Amygdala (tissue), 56 donors: ENCODE measurements around the gene PRRC2A.

Experiments used
- DNase-seq, 56 donors: peaks; one replicate each; lab custom pipeline; 2025; lab: John Stamatoyannopoulos, UW

Gene PRRC2A

DNA sequence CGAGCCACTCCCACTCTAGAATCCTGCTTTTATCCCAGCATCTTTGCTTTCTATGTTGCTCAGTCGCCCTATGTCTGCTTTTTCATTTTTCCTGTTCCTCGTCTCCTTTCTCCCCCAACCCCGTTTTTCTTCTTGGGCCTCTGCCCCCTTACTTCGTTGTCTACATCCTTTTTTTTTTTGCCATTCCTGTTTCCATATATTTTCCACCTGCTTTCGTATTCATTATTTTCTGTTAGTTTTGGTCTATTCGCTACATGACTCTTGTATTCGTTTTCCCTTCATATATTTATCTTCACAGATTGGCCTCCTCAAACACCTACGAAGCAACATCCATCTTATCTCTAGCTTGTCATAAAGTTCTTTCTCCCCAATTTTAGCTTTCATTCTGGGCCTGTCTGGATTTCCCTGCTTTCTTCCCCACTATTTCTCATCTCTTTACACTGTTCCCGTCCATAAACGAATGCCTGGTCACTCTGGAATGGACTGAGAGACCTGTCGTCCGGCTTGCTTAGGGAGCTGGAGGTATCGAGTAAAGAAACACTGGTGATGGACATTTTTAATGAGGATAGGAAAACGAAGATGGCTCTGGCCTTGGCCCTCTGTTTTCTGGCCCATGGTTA is 915 bp downstream of the PRRC2A start:
- no peak for DNase-seq

DNA sequence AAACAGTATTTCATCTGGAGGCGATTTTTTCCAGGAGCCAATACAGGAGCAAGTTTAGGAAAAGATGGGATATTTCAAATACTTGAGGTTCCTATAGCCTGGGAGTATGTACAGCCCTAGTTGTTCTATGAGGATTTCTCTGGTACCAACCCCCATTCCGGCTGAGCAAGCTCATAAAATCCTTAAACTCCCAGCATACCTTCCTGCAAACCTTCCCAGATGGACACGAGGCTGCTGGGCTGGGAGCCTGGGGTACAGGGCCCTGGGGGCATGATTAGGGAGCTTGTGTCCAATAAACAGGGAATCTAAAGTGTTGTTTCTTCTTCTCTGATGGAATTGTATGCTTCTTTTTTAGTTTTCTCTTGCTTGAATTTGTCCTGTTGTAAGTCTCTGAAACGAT is 1.5 kb downstream of the PRRC2A start:
- no peak for DNase-seq

DNA sequence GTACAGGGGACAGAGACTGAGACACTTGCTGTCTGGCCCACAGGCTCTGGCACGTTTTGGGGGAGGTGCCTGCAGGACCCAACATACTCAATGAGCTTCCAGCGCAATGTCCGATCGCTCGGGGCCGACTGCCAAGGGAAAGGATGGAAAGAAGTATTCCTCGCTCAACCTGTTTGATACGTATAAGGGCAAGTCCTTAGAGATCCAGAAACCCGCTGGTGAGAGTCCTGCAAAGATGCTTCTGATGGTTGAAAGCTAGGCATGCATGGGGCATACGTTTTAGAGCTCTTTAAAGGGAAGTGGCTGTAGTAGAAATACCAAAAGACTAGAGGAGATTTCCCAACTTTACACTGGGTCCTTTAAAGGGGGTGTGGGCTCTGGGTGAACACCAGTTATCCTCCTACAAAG is 2.2 kb downstream of the PRRC2A start:
- no peak for DNase-seq

DNA sequence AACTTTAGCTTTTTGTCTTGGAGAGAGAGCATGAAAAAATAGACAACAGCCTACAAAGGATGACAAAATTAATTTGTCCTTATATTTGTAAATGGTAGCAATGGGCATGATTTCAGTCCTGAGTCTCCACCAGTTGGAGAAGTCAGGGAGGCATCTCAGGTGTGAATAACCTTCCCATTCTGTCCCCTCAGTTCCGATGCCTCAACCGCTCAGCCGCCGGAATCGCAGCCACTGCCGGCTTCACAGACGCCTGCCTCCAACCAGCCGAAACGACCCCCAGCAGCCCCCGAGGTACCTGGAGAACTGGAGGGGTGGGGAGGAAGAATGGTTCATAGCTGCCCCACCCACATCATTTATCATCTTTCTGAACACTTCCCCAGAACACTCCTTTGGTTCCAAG is 3.6 kb downstream of the PRRC2A start:
- no peak for DNase-seq

DNA sequence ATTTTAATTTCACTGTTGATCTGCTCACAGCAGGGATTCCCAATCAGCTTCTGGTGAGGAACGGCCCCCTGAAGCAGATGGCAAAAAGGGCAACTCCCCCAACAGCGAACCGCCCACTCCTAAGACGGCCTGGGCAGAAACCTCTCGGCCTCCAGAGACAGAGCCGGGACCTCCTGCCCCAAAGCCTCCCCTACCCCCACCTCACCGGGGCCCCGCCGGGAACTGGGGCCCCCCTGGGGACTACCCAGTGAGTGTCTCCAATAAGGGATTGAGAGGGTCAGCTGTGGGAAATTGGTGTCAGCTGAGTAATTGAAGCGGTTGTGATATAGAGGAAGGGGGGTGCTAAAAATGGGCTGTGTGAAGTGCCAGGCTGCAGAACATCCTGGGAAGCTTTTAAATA is 6.4 kb downstream of the PRRC2A start:
- DNase-seq = no peak

DNA sequence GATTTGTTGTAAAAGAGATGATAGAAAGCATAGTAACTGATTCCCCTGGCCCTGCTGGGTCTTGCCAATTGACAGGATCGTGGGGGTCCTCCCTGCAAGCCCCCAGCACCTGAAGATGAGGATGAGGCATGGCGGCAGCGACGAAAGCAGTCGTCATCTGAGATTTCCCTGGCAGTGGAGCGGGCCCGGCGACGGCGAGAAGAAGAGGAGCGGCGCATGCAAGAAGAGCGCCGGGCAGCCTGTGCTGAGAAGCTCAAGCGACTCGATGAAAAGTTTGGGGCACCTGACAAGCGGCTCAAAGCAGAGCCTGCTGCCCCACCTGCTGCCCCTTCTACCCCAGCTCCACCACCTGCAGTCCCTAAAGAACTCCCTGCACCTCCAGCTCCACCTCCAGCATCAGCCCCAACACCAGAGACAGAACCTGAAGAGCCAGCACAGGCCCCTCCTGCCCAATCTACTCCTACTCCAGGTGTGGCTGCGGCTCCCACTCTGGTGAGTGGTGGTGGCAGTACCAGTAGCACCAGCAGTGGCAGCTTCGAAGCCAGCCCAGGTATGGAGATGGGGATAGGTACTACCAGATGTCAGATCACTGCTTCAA is 7.3 kb downstream of the PRRC2A start:
- DNase-seq = no peak

DNA sequence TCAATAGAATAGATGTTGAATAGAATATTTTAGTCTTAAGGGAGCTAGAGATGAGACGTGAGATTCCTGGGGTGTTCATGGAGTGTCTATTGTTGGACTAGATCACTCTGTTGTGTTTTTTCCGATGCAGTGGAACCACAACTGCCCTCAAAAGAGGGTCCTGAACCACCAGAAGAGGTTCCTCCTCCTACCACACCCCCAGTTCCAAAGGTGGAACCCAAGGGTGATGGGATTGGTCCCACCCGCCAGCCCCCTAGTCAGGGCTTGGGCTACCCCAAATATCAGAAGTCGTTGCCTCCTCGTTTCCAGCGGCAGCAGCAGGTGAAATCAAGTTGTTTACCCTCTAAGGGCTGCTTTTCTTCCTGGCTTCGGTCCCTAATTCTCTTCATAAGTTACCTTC is 8.5 kb downstream of the PRRC2A start:
- no peak for DNase-seq

DNA sequence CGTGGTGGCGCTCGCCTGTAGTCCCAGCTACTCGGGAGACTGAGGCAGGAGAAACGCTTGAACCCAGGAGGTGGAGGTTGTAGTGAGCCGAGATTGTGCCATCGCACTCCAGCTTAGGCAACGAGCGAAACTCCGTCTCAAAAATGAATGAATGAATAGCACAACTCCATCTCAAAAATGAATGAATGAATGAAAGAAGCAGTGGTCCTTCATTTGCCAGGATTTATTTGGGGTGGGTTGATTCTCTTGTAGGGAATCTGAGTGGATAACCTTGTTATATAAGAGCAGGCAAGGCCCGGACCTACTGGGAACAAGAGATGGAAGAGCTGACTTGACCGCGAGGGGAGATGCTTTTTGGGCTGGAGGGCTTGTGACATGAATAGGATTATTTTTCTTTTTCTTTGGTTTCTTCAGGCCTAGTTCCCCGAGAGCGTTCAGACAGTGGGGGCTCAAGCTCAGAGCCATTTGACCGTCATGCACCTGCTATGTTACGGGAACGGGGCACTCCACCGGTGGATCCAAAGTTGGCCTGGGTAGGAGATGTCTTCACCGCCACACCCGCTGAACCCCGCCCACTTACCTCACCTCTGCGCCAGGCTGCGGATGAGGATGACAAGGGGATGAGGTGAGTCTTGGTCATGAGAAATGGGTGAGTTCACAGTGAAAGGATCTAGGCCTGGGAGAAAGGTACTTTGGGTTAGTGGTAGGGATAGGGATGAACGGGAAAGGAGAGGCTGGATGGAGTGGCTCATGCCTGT is 9.8 kb downstream of the PRRC2A start:
- DNase-seq = no peak

DNA sequence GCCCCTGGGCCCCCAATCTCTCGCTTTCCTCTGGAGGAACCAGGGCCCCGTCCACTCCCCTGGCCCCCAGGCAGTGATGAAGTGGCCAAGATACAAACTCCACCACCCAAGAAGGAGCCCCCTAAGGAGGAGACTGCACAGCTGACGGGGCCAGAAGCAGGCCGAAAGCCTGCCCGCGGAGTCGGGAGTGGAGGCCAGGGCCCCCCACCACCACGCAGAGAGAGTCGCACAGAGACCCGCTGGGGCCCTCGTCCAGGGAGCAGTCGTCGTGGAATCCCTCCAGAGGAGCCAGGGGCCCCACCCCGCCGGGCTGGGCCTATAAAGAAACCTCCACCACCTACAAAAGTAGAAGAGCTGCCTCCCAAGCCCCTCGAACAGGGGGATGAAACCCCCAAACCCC is 10.7 kb downstream of the PRRC2A start:
- no peak for DNase-seq

DNA sequence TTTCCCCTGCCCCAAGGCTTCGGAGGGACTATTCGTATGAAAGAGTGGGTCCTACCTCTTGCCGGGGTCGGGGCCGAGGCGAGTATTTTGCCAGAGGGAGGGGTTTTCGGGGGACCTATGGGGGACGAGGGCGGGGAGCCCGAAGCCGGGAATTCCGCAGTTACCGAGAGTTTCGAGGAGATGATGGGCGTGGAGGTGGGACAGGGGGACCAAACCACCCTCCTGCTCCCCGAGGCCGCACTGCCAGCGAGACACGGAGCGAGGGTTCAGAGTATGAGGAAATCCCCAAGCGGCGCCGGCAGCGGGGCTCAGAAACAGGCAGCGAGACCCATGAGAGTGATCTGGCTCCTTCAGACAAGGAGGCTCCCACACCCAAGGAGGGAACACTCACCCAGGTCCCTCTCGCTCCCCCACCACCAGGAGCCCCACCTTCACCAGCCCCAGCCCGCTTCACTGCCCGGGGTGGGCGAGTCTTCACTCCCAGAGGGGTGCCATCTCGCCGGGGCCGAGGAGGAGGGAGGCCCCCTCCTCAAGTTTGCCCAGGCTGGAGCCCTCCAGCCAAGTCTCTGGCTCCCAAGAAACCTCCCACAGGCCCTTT is 11.3 kb downstream of the PRRC2A start:
- no peak for DNase-seq

DNA sequence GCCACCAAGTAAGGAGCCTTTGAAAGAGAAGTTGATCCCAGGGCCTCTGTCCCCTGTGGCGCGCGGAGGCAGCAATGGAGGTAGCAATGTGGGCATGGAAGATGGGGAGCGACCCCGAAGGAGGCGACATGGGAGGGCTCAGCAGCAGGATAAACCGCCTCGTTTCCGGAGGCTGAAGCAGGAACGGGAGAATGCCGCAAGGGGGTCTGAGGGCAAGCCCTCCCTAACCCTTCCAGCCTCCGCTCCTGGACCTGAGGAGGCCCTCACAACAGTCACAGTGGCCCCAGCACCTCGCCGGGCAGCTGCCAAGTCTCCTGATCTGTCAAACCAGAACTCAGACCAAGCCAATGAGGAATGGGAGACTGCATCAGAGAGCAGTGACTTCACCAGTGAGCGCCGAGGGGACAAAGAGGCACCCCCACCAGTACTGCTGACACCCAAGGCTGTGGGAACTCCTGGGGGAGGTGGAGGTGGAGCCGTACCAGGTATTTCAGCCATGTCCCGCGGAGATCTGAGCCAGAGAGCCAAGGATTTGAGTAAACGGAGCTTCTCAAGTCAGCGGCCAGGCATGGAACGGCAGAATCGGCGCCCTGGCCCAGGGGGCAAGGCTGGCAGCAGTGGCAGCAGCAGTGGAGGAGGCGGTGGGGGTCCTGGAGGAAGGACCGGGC is 11.9 kb downstream of the PRRC2A start:
- no peak for DNase-seq

DNA sequence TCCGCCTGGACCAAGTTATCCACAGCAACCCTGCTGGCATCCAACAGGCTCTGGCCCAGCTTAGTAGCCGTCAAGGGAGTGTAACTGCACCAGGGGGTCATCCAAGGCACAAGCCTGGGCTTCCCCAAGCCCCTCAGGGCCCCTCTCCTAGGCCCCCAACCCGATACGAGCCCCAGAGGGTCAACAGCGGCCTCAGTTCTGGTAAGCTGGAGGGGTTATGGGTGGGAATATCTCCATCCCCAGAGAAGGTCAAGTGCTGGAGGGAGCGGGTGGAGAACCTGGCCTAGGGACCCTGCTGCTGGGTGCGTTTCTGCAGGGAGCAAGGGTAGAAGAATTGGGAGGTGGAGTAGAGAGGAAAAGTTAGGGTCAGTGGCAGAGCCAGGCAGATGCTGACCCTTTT is 12.9 kb downstream of the PRRC2A start:
- DNase-seq = no peak

DNA sequence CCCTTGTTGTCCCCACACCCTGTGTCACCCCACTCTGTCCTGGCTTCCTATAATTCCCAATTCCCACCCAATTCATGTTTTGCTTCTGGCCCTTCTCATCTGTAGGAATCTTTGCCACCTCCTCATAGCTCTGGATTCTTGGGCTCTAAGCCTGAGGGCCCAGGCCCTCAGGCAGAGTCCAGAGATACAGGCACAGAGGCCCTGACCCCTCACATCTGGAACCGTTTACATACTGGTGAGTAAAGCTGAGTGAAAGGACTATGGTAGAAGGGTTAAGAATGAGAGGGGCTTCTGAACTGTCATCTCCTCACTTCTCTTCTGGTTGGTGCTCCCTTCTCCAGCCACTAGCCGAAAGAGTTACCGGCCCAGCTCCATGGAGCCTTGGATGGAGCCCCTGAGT is 13.6 kb downstream of the PRRC2A start:
- DNase-seq = no peak

DNA sequence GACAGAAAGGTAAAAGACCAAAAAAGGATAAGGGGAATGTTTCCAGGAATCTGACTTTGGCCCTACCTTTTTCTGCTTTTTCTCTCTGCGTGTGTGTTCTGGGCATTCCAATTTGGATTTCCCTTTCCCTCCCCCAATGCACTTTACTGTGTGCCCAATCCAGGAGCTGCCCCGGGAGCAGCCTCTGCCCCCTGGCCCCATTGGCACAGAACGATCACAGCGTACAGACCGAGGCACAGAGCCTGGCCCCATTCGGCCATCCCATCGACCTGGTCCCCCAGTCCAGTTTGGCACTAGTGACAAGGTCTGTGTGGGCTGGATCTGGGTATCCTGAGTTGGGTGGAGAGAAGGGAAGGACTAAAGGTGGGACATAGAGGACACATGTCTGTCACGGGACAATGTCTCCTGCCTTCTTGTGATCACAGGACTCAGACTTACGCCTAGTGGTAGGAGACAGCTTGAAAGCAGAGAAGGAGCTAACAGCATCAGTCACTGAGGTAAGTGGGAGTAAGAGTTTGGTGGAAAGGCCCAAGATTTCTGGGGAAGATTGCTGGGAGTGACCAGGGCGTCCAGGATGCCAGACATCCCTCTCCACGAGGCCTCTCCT is 14.6 kb downstream of the PRRC2A start:
- DNase-seq = no peak

DNA sequence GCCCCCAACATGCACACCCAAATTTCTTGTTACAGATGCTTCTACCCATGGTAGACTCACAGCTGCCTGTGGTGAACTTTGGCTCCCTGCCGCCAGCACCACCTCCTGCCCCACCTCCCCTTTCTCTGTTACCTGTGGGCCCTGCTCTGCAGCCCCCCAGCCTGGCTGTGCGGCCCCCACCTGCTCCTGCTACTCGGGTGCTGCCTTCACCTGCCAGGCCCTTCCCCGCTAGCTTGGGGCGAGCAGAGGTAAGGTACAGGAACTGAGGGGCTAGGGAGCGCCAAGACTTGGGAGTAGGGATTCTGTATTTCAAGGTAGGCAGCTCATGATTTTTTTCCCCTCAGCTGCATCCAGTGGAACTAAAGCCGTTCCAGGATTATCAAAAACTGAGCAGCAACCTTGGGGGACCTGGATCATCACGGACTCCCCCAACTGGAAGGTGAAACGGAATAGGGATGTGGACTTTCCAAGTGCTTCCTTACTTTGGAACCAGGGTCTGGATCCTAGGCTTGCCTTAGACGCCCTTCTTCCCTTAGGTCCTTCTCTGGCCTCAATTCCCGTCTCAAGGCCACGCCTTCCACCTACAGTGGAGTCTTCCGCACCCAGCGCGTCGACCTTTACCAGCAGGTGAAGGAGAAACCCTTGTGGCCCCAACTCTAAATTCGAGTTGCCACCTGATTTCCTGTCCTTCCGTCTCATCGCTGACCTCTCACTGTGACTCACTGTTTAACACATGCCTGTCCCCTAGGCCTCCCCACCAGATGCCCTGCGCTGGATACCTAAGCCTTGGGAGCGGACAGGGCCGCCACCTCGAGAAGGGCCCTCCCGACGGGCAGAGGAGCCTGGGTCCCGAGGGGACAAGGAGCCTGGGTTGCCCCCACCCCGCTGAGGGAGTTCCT is 16.4 kb downstream of the PRRC2A start:
- DNase-seq = no peak

DNA sequence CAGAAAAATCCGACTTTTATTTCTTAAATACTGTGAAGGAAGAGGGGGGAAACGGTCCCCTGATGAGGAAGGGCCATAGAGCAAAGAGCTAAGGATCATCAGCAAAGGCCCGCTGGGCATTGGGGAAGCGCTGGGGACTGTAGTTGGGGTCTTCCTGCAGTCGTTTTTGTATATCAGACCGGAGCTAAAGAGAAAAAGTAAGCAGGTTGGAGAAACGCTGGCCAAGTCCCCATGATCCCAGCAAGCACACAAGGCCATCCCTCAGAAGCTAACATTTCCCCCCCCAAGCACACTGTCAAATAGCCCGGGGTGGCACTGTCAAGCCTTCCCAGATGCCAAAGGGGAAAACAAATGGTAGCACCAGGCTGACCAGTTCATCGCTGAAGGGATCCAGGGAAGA is 18.5 kb downstream of the PRRC2A start:
- no peak for DNase-seq

DNA sequence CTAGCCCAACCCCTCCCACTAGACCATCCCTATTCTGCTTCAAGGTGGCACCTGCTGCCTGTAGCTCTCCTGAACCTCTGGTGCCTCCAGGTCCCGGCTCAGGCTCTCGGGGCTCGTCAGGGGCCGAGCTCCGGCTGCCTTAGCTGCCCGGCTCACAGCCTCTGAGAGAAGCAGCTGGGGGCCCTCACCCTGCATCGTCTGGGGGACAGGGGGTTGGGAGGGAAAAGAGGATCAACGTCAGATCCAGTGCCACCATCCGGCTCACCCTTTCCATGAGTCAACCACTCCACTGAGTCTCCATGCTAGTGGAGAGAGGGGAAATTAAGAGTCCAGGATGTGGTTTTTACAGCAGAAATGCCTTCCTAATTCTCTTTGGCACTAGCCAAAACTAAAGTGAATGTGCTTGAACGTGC is 18.9 kb downstream of the PRRC2A start:
- no peak for DNase-seq

DNA sequence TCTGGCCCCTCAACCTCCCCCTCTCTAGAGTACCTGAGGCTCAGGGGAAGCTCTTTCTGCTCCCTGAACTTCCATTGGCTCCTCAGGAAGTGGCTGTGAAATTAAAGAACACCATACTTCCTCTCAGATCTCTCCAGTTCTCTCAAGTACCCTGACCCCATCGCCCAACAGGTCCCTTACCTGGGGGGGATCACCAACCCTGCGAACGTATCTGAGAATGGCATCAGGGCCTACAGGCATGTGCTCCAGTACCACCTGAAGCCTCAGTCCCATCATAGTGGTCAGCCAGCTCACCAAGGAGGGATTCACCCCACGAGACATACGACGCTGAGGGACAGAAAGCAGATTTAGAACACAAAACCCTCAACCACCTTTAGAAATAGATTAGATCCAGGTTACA is 20.1 kb downstream of the PRRC2A start:
- no peak for DNase-seq

DNA sequence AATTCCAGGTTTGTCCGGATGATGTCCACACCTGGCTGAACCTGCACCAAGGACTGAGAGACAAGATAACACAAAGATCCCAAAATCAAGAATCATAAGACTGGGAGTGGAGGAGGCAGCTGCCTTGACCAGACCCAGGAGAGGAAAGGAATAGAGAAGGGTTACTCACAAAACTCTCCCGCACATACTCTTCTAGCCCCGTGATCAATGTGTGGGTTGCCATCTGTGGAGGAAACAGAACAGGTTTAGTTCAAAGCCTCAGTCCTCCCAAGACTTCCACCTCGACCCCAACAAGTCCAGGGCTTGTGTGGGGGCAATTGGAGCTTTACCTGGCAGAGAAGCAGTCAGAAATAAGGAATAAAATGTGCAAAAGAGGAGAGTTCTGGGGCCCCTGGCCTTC is 20.9 kb downstream of the PRRC2A start:
- no peak for DNase-seq
